ENCODE measurements around the gene RNF213. TPM values are rescaled to one million over a fixed set of nuclear protein-coding genes. Genes with fewer than 3 reads are reported as not detected.
"Not testable (repeated sequence)": the region's sequence is repeated elsewhere in the genome, so short reads cannot be mapped to it uniquely, and the experiment has no call there.

Gene RNF213
- polyA plus RNA-seq, 1 of the 3 experiments (the other 2 are of a cell fraction), result 57.5 TPM

GRCh38 chr17:80407917-80408316 is 147.3 kb downstream of the RNF213 start:
- H3K27ac ChIP-seq (ENCODE audit: low read depth in 2 of 2, low read length in 1 of 2); H3K4me2 ChIP-seq; H3K4me1 ChIP-seq (ENCODE audit: control insufficient read depth in 1 of 2, insufficient read depth in 2 of 2, low read depth in 1 of 2, low read length in 1 of 2); POLR2A ChIA-PET; H3K79me2 ChIP-seq (ENCODE audit: insufficient read depth); H2AFZ ChIP-seq (ENCODE audit: low read depth); DNase-seq; H3K9me3 ChIP-seq; H3K9ac ChIP-seq; H3F3A ChIP-seq (replicated peaks; ENCODE audit: insufficient read depth); H3K4me3 ChIP-seq (ENCODE audit: low read depth in 2 of 2, low read length in 1 of 2); H3K36me3 ChIP-seq (replicated peaks in 1 of 2; ENCODE audit: control insufficient read depth in 1 of 2, insufficient read depth in 2 of 2, low read length in 1 of 2); H3K27me3 ChIP-seq (ENCODE audit: insufficient read depth); H4K20me1 ChIP-seq (ENCODE audit: insufficient read depth); H3K9me2 ChIP-seq: not testable (repeated sequence)
- 91% methylated on average over 5 of the region's 5 CpGs for WGBS (ENCODE audit: low lambda C conversion rate)
- CTCF ChIA-PET, result interaction anchor here (1.3 kb wide), 1 partner anchor 124 kb away, joined by 3 read pairs; no protein-coding TSS in a partner anchor

- ChIA-PET POLR2A (interaction anchor here (0.9 kb wide), 1 partner anchor 15 kb away, joined by 4 read pairs; no protein-coding TSS in a partner anchor), CTCF (interaction anchor here (1.3 to 1.5 kb wide), 3 partner anchors 18 to 125 kb away, joined by 3 to 4 read pairs (median 3); no protein-coding TSS in a partner anchor)
- no peak for DNase-seq
- no peak overlapping the region for H2AFZ ChIP-seq (ENCODE audit: low read depth)
- no peak overlapping the region for H3K4me3 ChIP-seq (ENCODE audit: low read depth in 2 of 2, low read length in 1 of 2)
- no peaks in the 10 kb centered on the region for H3K9me3 ChIP-seq
- H3K36me3 ChIP-seq (replicated peaks in 1 of 2; ENCODE audit: control insufficient read depth in 1 of 2, insufficient read depth in 2 of 2, low read length in 1 of 2), result no peaks in the 10 kb centered on the region
- no peak overlapping the region for H3K9ac ChIP-seq
- H3K4me2 ChIP-seq, result no peak overlapping the region
- no peaks in the 10 kb centered on the region for H4K20me1 ChIP-seq (ENCODE audit: insufficient read depth)
- peaks cover 14% of the 10 kb centered on the region; the same call in 1 of the 2 replicates for H3K79me2 ChIP-seq (ENCODE audit: insufficient read depth)
- no peak for TF ChIP-seq TCF12 (IDR thresholded peaks at IDR 0.05)
- no peak for TF ChIP-seq EZH2phosphoT487 (IDR thresholded peaks at IDR 0.05; ENCODE audit: borderline replicate concordance, low read depth)
- TF ChIP-seq PBX3 (IDR thresholded peaks at IDR 0.05), result no peak
- no peak for TF ChIP-seq REST (IDR thresholded peaks at IDR 0.05; ENCODE audit: low read depth, low read length)
- no peak for TF ChIP-seq RAD21 (IDR thresholded peaks at IDR 0.05; ENCODE audit: low read length)
- no peak for TF ChIP-seq YY1 (IDR thresholded peaks at IDR 0.05; ENCODE audit: low read depth)
- no peak for TF ChIP-seq POLR2AphosphoS5 (IDR thresholded peaks at IDR 0.05; ENCODE audit: low read depth, low read length)
- no peak for TF ChIP-seq TAF1 (IDR thresholded peaks at IDR 0.05; ENCODE audit: borderline replicate concordance, low read depth, low read length)
- TF ChIP-seq IRF3 (IDR thresholded peaks at IDR 0.05; ENCODE audit: low read depth, low read length), result no peak
- no peak for TF ChIP-seq NFIC (IDR thresholded peaks at IDR 0.05; ENCODE audit: borderline replicate concordance)
- TF ChIP-seq GABPA (IDR thresholded peaks at IDR 0.05; ENCODE audit: low read depth), result no peak
- no peak for TF ChIP-seq RCOR1 (IDR thresholded peaks at IDR 0.05; ENCODE audit: low read length)
- no peak for TF ChIP-seq FOXM1 (IDR thresholded peaks at IDR 0.05; ENCODE audit: low read depth)
- peaks cover 0 to 6% of the 10 kb centered on the region in 2 experiments; a peak in 2 of 4 replicates for H3K4me1 ChIP-seq (ENCODE audit: control insufficient read depth in 1 of 2, insufficient read depth in 2 of 2, low read depth in 1 of 2, low read length in 1 of 2)
- 53% methylated on average over 6 of the region's 6 CpGs for WGBS (ENCODE audit: low lambda C conversion rate)
- no peaks in the 10 kb centered on the region for H3K9me2 ChIP-seq
- no peak overlapping the region for H3K27ac ChIP-seq (ENCODE audit: low read depth in 2 of 2, low read length in 1 of 2)
- no peaks in the 10 kb centered on the region for H3K27me3 ChIP-seq (ENCODE audit: insufficient read depth)
- H3F3A ChIP-seq (replicated peaks; ENCODE audit: insufficient read depth), result no peaks in the 10 kb centered on the region
These were observed 148.2 kb downstream of the RNF213 start for GRCh38 chr17:80408872-80409271.

All from SK-N-SH (cell line).